Fibroblast of skin of abdomen (primary cell): ENCODE measurements around the gene HOXA11.
A peak's percentile ranks its signal among the peaks of the same experiment; 100 is the strongest.

Experiments used
- DNase-seq: peaks from one replicate; pipeline ENCODE4 v3.0.0-alpha.2; 2013

HOXA11 gene

GRCh38 chr7:27169658-27170425, 15.2 kb downstream of the HOXA11 start:
- DNase-seq, result peak; percentile 58

- DNase-seq, result peak; percentile 75
These were observed 16.6 kb downstream of the HOXA11 start for GRCh38 chr7:27168265-27168947.

- DNase-seq, result peak; percentile 69
These were observed 17.1 kb downstream of the HOXA11 start for GRCh38 chr7:27167916-27168264.

- DNase-seq, result peak; percentile 77
These were observed 18.2 kb downstream of the HOXA11 start for GRCh38 chr7:27166531-27167505.

- peak; percentile 51 for DNase-seq
These were observed 19.0 kb downstream of the HOXA11 start for GRCh38 chr7:27165996-27166530.

- peak; percentile 95 for DNase-seq
These were observed 19.7 kb downstream of the HOXA11 start, which contains the start of gene HOXA9 for GRCh38 chr7:27165089-27165995. HOXA9 (minus strand) TSS chr7:27165537; CDS start chr7:27165457, 80 bp downstream.

- DNase-seq, result no peak
These were observed 20.5 kb downstream of the HOXA11 start for GRCh38 chr7:27164367-27165088.

- no peak for DNase-seq
These were observed 21.0 kb downstream of the HOXA11 start for GRCh38 chr7:27164045-27164366.

- DNase-seq, result no peak
These were observed 21.6 kb downstream of the HOXA11 start for GRCh38 chr7:27163288-27164044.

- DNase-seq, result no peak
These were observed 22.3 kb downstream of the HOXA11 start for GRCh38 chr7:27162561-27163287.

- DNase-seq, result no peak
These were observed 23.1 kb downstream of the HOXA11 start for GRCh38 chr7:27161721-27162560.

GRCh38 chr7:27161214-27161720, 23.8 kb downstream of the HOXA11 start:
- DNase-seq, result no peak

- peak; percentile 81 for DNase-seq
These were observed 24.4 kb downstream of the HOXA11 start for GRCh38 chr7:27160546-27161213.

- DNase-seq, result no peak
These were observed 24.9 kb downstream of the HOXA11 start for GRCh38 chr7:27160145-27160545.

GRCh38 chr7:27159266-27160144, 25.5 kb downstream of the HOXA11 start:
- DNase-seq, result no peak

- no peak for DNase-seq
These were observed 26.4 kb downstream of the HOXA11 start for GRCh38 chr7:27158436-27159265.
